Panc1 (cell line): ENCODE data around the gene SEMA4D. TPM values are rescaled to one million over a fixed set of nuclear protein-coding genes. Genes with fewer than 3 reads are reported as not detected.

ENCODE experiments used
- ATAC-seq: fragments of 200-7000 bp; cut with Tn5 transposase; 2 replicates; pipeline ENCODE4 v1.9.1; 2020; ENCODE audit warnings: mild to moderate bottlenecking, moderate library complexity
- BruUV-seq: library from RNA; stranded (reverse); fragments of 400-500 nt; replicated peaks from 2 replicates; lab custom pipeline; 2021; lab: Mats Ljungman, UMichigan
- CTCF ChIA-PET: fragments of 300-600 bp; sonication (Branson Sonifier 250); formaldehyde crosslinking; loops from one replicate; lab custom pipeline; 2022; ENCODE audit warnings: antibody characterized with exemption; lab: Charles Lee
- POLR2A ChIA-PET: fragments of 300-600 bp; sonication (Branson Sonifier 250); formaldehyde crosslinking; loops from one replicate; lab custom pipeline; 2022; ENCODE audit warnings: antibody characterized with exemption; lab: Charles Lee
- DNase-seq: peaks from one replicate; pipeline ENCODE4 v3.0.0-alpha.2; 2010; ENCODE audit warnings: low read depth, low spot score
- H3K27ac ChIP-seq: 2 replicates; pipeline ENCODE4 v1.5.1; 2011; ENCODE audit warnings: mild to moderate bottlenecking, low read length, inconsistent platforms
- H3K27me3 ChIP-seq: fragments of 200-500 bp; sonication (Bioruptor generic); 2 replicates; pipeline ENCODE4 v1.6.0; 2014; ENCODE audit warnings: low read length, inconsistent platforms; ENCODE audit not compliant: control insufficient read depth, insufficient read depth
- H3K36me3 ChIP-seq: fragments of 200-500 bp; sonication (Bioruptor generic); 2 replicates; pipeline ENCODE4 v1.5.1; 2014; ENCODE audit warnings: inconsistent platforms, mild to moderate bottlenecking, low read length, moderate library complexity; ENCODE audit not compliant: control insufficient read depth, insufficient read depth
- H3K4me1 ChIP-seq: 2 replicates; pipeline ENCODE4 v1.5.1; 2011; ENCODE audit warnings: inconsistent platforms, mild to moderate bottlenecking, low read length, moderate library complexity; ENCODE audit not compliant: control insufficient read depth, insufficient read depth
- H3K4me3 ChIP-seq, 2 experiments: 2 replicates each; pipeline ENCODE4 v1.5.1; 2011 to 2012; ENCODE audit warnings: low read depth in 2 of 2, low read length in 2 of 2, mild to moderate bottlenecking in 2 of 2, inconsistent platforms in 1 of 2, moderate library complexity in 1 of 2
- H3K9me3 ChIP-seq: fragments of 200-500 bp; sonication (Bioruptor generic); 2 replicates; pipeline ENCODE4 v1.5.1; 2014; ENCODE audit warnings: low read depth, mild to moderate bottlenecking, inconsistent platforms, low read length, moderate library complexity; ENCODE audit not compliant: control insufficient read depth, insufficient read depth
- POLR2AphosphoS5 ChIP-seq: IDR thresholded peaks from 2 replicates; pipeline ENCODE4 v1.6.1; 2012; ENCODE audit warnings: mild to moderate bottlenecking, low read depth, low read length, moderate library complexity
- SIN3A ChIP-seq: IDR thresholded peaks from 2 replicates; pipeline ENCODE4 v1.6.1; 2012; ENCODE audit warnings: low read depth, mild to moderate bottlenecking, low read length, moderate library complexity, borderline replicate concordance; ENCODE audit not compliant: insufficient read depth
- TCF7L2 ChIP-seq: IDR thresholded peaks from 2 replicates; pipeline ENCODE4 v1.6.1; 2011; ENCODE audit warnings: mild to moderate bottlenecking, low read depth, low read length, inconsistent platforms
- in situ Hi-C: cut with HindIII; loops from 2 replicates; pipeline ENCODE4 v1.10.0; 2016; ENCODE audit warnings: low sequenced_read_pairs, low pct_unique_long_range_greater_than_20kb
- intact Hi-C: fragments of 100-400 bp; cut with micrococcal nuclease; formaldehyde crosslinking; loops from one replicate; pipeline ENCODE4 v1.10.0; 2022; ENCODE audit not compliant: unreplicated experiment
- total RNA-seq: library from RNA; stranded (reverse); gene quantifications from one replicate; pipeline ENCODE4 v1.2.1, GENCODE V29; 2021; ENCODE audit not compliant: unreplicated experiment
- TF ChIP-seq, protein P1 (sequence below): fragments of 450-650 bp; IDR thresholded peaks from 2 replicates; pipeline ENCODE4 v1.5.1; 2017; ENCODE audit warnings: mild to moderate bottlenecking
- TF ChIP-seq, protein P2 (sequence below), 2 experiments: IDR thresholded peaks; 2 replicates each; pipeline ENCODE4 v1.6.1; 2011 to 2012; ENCODE audit warnings: low read depth in 2 of 2, control low read depth in 1 of 2, low read length in 1 of 2, mild to moderate bottlenecking in 1 of 2, moderate library complexity in 1 of 2; ENCODE audit not compliant: insufficient read depth in 1 of 2

SEMA4D gene
- total RNA-seq, 1 experiment from 2014 or later = 6.5 TPM

DNA sequence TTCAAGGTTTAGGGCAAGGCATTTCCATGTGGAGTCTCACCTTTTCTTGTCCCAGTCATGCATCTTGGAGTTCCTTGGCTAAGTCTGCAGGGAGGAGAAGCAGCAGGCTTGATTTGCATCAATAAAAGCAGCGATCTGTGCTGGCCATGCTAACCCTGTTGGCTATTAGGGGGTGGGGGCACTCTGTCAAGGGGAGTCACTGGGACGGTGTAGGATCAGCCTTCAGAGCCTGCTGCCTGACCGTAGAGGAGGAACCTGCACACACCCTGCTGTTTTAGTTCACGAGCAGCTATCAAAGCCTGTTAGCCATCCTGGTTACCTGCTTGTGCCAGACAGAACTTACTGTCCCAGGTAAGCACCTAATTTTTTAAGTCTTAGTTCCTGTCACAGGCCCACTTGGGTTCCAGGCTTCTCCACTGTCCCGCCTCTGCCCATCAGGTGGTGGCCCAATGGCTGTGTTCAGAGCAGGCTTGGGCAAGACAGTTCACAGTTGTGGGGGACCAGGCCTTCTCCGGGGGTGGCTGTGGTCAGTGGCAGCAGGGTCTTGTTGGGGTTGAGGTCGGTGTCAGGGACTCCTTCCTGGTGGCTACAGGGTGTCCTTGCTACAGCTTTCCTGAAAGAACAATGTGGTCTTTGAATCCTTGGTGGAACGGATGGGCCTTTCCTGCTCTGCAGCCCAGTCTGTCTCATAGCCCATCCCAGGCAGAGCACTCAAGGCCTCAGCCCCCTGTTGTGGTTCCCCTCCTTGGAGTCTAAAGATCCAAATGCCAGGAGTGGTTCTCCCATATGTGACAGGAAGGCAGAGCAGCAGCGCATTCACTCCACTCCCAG is 135.9 kb downstream of the SEMA4D start:
- Histone ChIP-seq H3K36me3 (no peaks in the 10 kb centered on the region), H3K27ac (no peak overlapping the region), H3K27me3 (no peaks in the 10 kb centered on the region), H3K4me1 (no peaks in the 10 kb centered on the region), H3K4me3 (no peak overlapping the region), H3K9me3 (no peaks in the 10 kb centered on the region)
- no peak for DNase-seq
- no peak for TF ChIP-seq TCF7L2
- TF ChIP-seq SIN3A = no peak
- no peak for TF ChIP-seq POLR2AphosphoS5
- TF ChIP-seq, protein P1, sequence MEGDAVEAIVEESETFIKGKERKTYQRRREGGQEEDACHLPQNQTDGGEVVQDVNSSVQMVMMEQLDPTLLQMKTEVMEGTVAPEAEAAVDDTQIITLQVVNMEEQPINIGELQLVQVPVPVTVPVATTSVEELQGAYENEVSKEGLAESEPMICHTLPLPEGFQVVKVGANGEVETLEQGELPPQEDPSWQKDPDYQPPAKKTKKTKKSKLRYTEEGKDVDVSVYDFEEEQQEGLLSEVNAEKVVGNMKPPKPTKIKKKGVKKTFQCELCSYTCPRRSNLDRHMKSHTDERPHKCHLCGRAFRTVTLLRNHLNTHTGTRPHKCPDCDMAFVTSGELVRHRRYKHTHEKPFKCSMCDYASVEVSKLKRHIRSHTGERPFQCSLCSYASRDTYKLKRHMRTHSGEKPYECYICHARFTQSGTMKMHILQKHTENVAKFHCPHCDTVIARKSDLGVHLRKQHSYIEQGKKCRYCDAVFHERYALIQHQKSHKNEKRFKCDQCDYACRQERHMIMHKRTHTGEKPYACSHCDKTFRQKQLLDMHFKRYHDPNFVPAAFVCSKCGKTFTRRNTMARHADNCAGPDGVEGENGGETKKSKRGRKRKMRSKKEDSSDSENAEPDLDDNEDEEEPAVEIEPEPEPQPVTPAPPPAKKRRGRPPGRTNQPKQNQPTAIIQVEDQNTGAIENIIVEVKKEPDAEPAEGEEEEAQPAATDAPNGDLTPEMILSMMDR = no peak
- TF ChIP-seq, protein P2, sequence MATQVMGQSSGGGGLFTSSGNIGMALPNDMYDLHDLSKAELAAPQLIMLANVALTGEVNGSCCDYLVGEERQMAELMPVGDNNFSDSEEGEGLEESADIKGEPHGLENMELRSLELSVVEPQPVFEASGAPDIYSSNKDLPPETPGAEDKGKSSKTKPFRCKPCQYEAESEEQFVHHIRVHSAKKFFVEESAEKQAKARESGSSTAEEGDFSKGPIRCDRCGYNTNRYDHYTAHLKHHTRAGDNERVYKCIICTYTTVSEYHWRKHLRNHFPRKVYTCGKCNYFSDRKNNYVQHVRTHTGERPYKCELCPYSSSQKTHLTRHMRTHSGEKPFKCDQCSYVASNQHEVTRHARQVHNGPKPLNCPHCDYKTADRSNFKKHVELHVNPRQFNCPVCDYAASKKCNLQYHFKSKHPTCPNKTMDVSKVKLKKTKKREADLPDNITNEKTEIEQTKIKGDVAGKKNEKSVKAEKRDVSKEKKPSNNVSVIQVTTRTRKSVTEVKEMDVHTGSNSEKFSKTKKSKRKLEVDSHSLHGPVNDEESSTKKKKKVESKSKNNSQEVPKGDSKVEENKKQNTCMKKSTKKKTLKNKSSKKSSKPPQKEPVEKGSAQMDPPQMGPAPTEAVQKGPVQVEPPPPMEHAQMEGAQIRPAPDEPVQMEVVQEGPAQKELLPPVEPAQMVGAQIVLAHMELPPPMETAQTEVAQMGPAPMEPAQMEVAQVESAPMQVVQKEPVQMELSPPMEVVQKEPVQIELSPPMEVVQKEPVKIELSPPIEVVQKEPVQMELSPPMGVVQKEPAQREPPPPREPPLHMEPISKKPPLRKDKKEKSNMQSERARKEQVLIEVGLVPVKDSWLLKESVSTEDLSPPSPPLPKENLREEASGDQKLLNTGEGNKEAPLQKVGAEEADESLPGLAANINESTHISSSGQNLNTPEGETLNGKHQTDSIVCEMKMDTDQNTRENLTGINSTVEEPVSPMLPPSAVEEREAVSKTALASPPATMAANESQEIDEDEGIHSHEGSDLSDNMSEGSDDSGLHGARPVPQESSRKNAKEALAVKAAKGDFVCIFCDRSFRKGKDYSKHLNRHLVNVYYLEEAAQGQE (IDR thresholded peaks at IDR 0.05; ENCODE audit: insufficient read depth in 1 of 2, low read depth in 2 of 2, low read length in 1 of 2) = no peak
- intact Hi-C loops = no loop called here
- POLR2A ChIA-PET = no interaction called here
- in situ Hi-C loops = no loop called here
- ATAC-seq = no peak
- no TSS peak for BruUV-seq
- CTCF ChIA-PET = no interaction called here

DNA sequence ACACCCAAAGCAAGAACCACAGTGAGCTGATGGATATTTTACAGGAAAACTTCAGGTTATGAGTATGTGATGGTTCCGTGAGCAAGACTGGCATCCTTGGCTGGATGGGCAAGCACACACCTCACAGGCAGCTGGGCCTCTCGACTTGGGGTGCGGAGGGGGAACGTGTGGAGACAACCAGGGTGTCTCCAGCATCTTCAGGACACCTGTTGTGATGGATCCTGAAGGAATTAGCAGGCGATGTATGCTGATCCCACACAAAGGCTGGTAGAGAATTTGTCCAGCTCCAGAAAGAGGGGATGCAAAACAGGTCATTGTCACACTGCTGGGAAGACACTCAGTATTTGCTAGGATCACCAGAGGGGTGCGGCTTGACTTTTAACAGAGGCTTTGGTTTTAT is 136.9 kb downstream of the SEMA4D start:
- DNase-seq = no peak
- TF ChIP-seq TCF7L2 = no peak
- no peak for TF ChIP-seq SIN3A
- TF ChIP-seq, protein P2 (IDR thresholded peaks at IDR 0.05; ENCODE audit: insufficient read depth in 1 of 2, low read depth in 2 of 2, low read length in 1 of 2) = no peak
- no peak for TF ChIP-seq POLR2AphosphoS5
- TF ChIP-seq, protein P1 = no peak
- BruUV-seq = no TSS peak
- H3K36me3 ChIP-seq = no peaks in the 10 kb centered on the region
- in situ Hi-C loops (no loop called here), intact Hi-C loops (no loop called here)
- ChIA-PET CTCF (no interaction called here), POLR2A (no interaction called here)
- H3K9me3 ChIP-seq = no peaks in the 10 kb centered on the region
- no peaks in the 10 kb centered on the region for H3K4me1 ChIP-seq
- no peak overlapping the region for H3K4me3 ChIP-seq
- no peaks in the 10 kb centered on the region for H3K27me3 ChIP-seq
- no peak overlapping the region for H3K27ac ChIP-seq
- ATAC-seq = no peak
